Natural killer cell (primary cell): ENCODE results near the gene KCNIP2. TPM values are rescaled to one million over a fixed set of nuclear protein-coding genes. Genes with fewer than 3 reads are reported as not detected.

Experiments
- ATAC-seq, 3 donors: fragments of 150-1000 bp in 2 of 3; fragments of 200-7000 bp in 1 of 3; cut with Tn5 transposase; 1 replicate in 1 of 3; 2 replicates in 2 of 3; pipeline ENCODE4 v1.10.0; 2021; ENCODE audit warnings: mild to moderate bottlenecking in 2 of 3, moderate library complexity in 2 of 3
- DNase-seq, 2 donors: peaks; one replicate each; pipeline versions ENCODE4 v3.0.0 to v3.0.0-alpha.2; 2013 to 2021; ENCODE audit warnings: mixed read lengths in 1 of 2
- H3K27ac ChIP-seq: one replicate; pipeline ENCODE4 v1.5.1; 2013; ENCODE audit warnings: mild to moderate bottlenecking, low read length
- H3K27me3 ChIP-seq: one replicate; pipeline ENCODE4 v1.6.1; 2013; ENCODE audit warnings: low read length; ENCODE audit not compliant: control insufficient read depth, insufficient read depth
- H3K36me3 ChIP-seq: one replicate; pipeline ENCODE4 v1.6.1; 2013; ENCODE audit warnings: low read length; ENCODE audit not compliant: control insufficient read depth, insufficient read depth
- H3K4me1 ChIP-seq: one replicate; pipeline ENCODE4 v1.6.1; 2013; ENCODE audit warnings: low read length; ENCODE audit not compliant: control insufficient read depth, insufficient read depth
- H3K4me3 ChIP-seq: one replicate; pipeline ENCODE4 v1.5.1; 2013; ENCODE audit warnings: low read length
- H3K9me3 ChIP-seq: one replicate; pipeline ENCODE4 v1.6.1; 2013; ENCODE audit warnings: low read length; ENCODE audit not compliant: control insufficient read depth, insufficient read depth
- H3K27ac Mint-ChIP-seq, 2 donors: one replicate each; pipeline ENCODE4 v1.8.0; 2022; ENCODE audit warnings: mild to moderate bottlenecking in 2 of 2, mixed read lengths in 2 of 2, moderate library complexity in 1 of 2
- H3K27me3 Mint-ChIP-seq, 2 donors: one replicate each; pipeline ENCODE4 v1.8.0; 2022; ENCODE audit warnings: low read depth in 2 of 2, mixed read lengths in 2 of 2
- H3K36me3 Mint-ChIP-seq: one replicate; pipeline ENCODE4 v1.8.0; 2022; ENCODE audit warnings: mixed read lengths
- H3K4me1 Mint-ChIP-seq, 2 donors: one replicate each; pipeline ENCODE4 v1.8.0; 2022; ENCODE audit warnings: mixed read lengths in 2 of 2
- H3K4me3 Mint-ChIP-seq: one replicate; pipeline ENCODE4 v1.8.0; 2022; ENCODE audit warnings: mild to moderate bottlenecking, moderate library complexity, mixed read lengths
- H3K9me3 Mint-ChIP-seq, 2 donors: one replicate each; pipeline ENCODE4 v1.8.0; 2022; ENCODE audit warnings: mixed read lengths in 2 of 2
- CTCF ChIP-seq: fragments of 200-600 bp; IDR thresholded peaks from one replicate; pipeline ENCODE4 v1.8.0; 2022; ENCODE audit warnings: antibody characterized with exemption
- WGBS: methylation state at CpG from one replicate; pipeline ENCODE4 v1.1.7; 2013; ENCODE audit warnings: missing lambda C conversion rate; ENCODE audit not compliant: insufficient coverage; 5-methylcytosine and 5-hydroxymethylcytosine counted together
- intact Hi-C: fragments of 100-400 bp; cut with micrococcal nuclease; formaldehyde crosslinking; loops from one replicate; pipeline ENCODE4 v1.14.2; 2022
- total RNA-seq, 4 donors: library from RNA; stranded (reverse); fragments of 120-200 nt in 1 of 4; gene quantifications; one replicate each; pipeline versions ENCODE4 v1.2.3 to v1.2.4, GENCODE V29; 2013 to 2022

Gene KCNIP2
- total RNA-seq, 3 donors from 2014 or later (not counting 1 experiment from before 2014, with no cell fraction given): 0.97 to 2.0 (median 1.6) TPM

GRCh38 chr10:101859530-101859929 lies 15.9 kb upstream of the KCNIP2 start:
- Histone ChIP-seq H3K4me1 (no peaks in the 10 kb centered on the region), H3K4me3 (no peak overlapping the region), H3K9me3 (no peaks in the 10 kb centered on the region), H3K27me3 (no peaks in the 10 kb centered on the region), H3K27ac (no peak overlapping the region), H3K36me3 (no peaks in the 10 kb centered on the region)
- Mint-ChIP-seq H3K4me3 (no peak overlapping the region), H3K27me3 (no peaks in the 10 kb centered on the region), H3K36me3 (peaks cover 13% of the 10 kb centered on the region), H3K4me1 (peaks cover 11 to 13% of the 10 kb centered on the region in 2 donors), H3K27ac (no peak overlapping the region), H3K9me3 (peaks cover 5 to 9% of the 10 kb centered on the region in 2 donors)
- intact Hi-C loops: no loop called here
- TF ChIP-seq CTCF: no peak
- ATAC-seq (no peak), DNase-seq (no peak)
- WGBS: 88% methylated on average over 2 of the region's 2 CpGs

GRCh38 chr10:101858723-101859500 lies 15.3 kb upstream of the KCNIP2 start:
- 75% methylated on average over 2 of the region's 3 CpGs for WGBS
- Mint-ChIP-seq H3K9me3 (peaks cover 5 to 9% of the 10 kb centered on the region in 2 donors), H3K4me1 (peaks cover 11 to 13% of the 10 kb centered on the region in 2 donors), H3K36me3 (peaks cover 13% of the 10 kb centered on the region), H3K4me3 (no peak overlapping the region), H3K27me3 (no peaks in the 10 kb centered on the region), H3K27ac (no peak overlapping the region)
- no peaks in the 10 kb centered on the region for H3K27me3 ChIP-seq
- intact Hi-C loops: no loop called here
- no peaks in the 10 kb centered on the region for H3K9me3 ChIP-seq
- no peak for TF ChIP-seq CTCF
- DNase-seq (no peak), ATAC-seq (peak in 1 of 3 donors; percentile 44)
- H3K4me1 ChIP-seq: no peaks in the 10 kb centered on the region
- no peaks in the 10 kb centered on the region for H3K36me3 ChIP-seq
- H3K27ac ChIP-seq: no peak overlapping the region
- H3K4me3 ChIP-seq: no peak overlapping the region

- H3K9me3 Mint-ChIP-seq: peaks cover 5 to 9% of the 10 kb centered on the region in 2 donors
- peaks cover 13% of the 10 kb centered on the region for H3K36me3 Mint-ChIP-seq
Observed at GRCh38 chr10:101857802-101858476, 14.3 kb upstream of the KCNIP2 start.

More at GRCh38 chr10:101857802-101858476, 14.3 kb upstream of the KCNIP2 start:
- Histone ChIP-seq H3K9me3 (no peaks in the 10 kb centered on the region), H3K27ac (no peak overlapping the region), H3K4me1 (no peaks in the 10 kb centered on the region), H3K27me3 (no peaks in the 10 kb centered on the region), H3K4me3 (no peak overlapping the region), H3K36me3 (no peaks in the 10 kb centered on the region)
- no peak for TF ChIP-seq CTCF
- ATAC-seq (no peak), DNase-seq (no peak)
- WGBS: 100% methylated on average over 1 of the region's 1 CpG
- H3K27ac Mint-ChIP-seq: no peak overlapping the region
- intact Hi-C loops: no loop called here
- H3K4me3 Mint-ChIP-seq: no peak overlapping the region
- H3K4me1 Mint-ChIP-seq: peaks cover 11 to 13% of the 10 kb centered on the region in 2 donors
- H3K27me3 Mint-ChIP-seq: no peaks in the 10 kb centered on the region
